ENCODE measurements around the gene VAC14.

Gene VAC14

DNA sequence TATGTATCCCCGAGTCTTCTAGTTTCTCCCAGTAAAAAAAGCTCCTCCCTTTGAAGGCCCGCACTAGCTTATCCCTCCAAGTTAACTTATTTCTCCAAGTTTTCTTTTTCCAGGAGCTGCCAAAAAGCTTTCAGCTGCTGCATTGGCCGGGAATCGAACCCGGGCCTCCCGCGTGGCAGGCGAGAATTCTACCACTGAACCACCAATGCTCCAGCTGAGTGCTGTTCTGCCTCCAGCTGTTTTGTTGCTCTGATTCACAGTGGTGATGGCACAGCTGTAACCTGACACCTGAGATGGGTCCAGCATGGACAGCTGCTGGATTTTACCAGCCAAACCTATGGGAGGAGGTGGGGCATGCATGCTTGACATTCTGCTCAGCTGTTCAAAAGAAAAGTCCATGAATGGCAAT lies 22.1 kb downstream of the VAC14 start (continued):
- TF ChIP-seq, protein P1, sequence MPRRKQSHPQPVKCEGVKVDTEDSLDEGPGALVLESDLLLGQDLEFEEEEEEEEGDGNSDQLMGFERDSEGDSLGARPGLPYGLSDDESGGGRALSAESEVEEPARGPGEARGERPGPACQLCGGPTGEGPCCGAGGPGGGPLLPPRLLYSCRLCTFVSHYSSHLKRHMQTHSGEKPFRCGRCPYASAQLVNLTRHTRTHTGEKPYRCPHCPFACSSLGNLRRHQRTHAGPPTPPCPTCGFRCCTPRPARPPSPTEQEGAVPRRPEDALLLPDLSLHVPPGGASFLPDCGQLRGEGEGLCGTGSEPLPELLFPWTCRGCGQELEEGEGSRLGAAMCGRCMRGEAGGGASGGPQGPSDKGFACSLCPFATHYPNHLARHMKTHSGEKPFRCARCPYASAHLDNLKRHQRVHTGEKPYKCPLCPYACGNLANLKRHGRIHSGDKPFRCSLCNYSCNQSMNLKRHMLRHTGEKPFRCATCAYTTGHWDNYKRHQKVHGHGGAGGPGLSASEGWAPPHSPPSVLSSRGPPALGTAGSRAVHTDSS (tag by site-specific recombination; IDR thresholded peaks at IDR 0.05), result peak; percentile 54; the same call in 1 of the 2 replicates
- TF ChIP-seq PRDM10 (tag by site-specific recombination; IDR thresholded peaks at IDR 0.05) (0 out of 2 replicates have a peak, but pooled peaks have one; percentile 23), INSM2 (tag by site-specific recombination; IDR thresholded peaks at IDR 0.05) (no peak), PRDM2 (tag by site-specific recombination; IDR thresholded peaks at IDR 0.05; ENCODE audit: borderline replicate concordance) (no peak), ZBTB7A (tag by site-specific recombination; IDR thresholded peaks at IDR 0.05; ENCODE audit: low read depth) (no peak), ZXDB (tag by site-specific recombination; IDR thresholded peaks at IDR 0.05) (peak; percentile 83), ZNF133 (tag by site-specific recombination; IDR thresholded peaks at IDR 0.05) (no peak), PRDM1 (tag by site-specific recombination; IDR thresholded peaks at IDR 0.05) (peak; percentile 55), SP2 (tag by site-specific recombination; IDR thresholded peaks at IDR 0.05) (no peak), KLF16 (tag by site-specific recombination; IDR thresholded peaks at IDR 0.05) (peak; percentile 67; the same call in 1 of the 2 replicates), SP7 (tag by site-specific recombination; IDR thresholded peaks at IDR 0.05) (peak; percentile 80), ZBTB20 (tag by site-specific recombination; IDR thresholded peaks at IDR 0.05) (no peak), ZNF510 (tag by site-specific recombination; IDR thresholded peaks at IDR 0.05; ENCODE audit: insufficient replicate concordance) (no peak), AEBP2 (tag by site-specific recombination; IDR thresholded peaks at IDR 0.05; ENCODE audit: borderline replicate concordance) (no peak), SCRT1 (tag by site-specific recombination; IDR thresholded peaks at IDR 0.05; ENCODE audit: borderline replicate concordance) (0 out of 2 replicates have a peak, but pooled peaks have one; percentile 18), ZBTB6 (tag by site-specific recombination; IDR thresholded peaks at IDR 0.05) (no peak), ZFP41 (tag by site-specific recombination; IDR thresholded peaks at IDR 0.05; ENCODE audit: borderline replicate concordance) (no peak), ZNF473 (tag by site-specific recombination; IDR thresholded peaks at IDR 0.05) (no peak), HOXD13 (CRISPR knock-in tag; IDR thresholded peaks at IDR 0.05; ENCODE audit: borderline replicate concordance) (no peak)
- TF ChIP-seq, protein P2, sequence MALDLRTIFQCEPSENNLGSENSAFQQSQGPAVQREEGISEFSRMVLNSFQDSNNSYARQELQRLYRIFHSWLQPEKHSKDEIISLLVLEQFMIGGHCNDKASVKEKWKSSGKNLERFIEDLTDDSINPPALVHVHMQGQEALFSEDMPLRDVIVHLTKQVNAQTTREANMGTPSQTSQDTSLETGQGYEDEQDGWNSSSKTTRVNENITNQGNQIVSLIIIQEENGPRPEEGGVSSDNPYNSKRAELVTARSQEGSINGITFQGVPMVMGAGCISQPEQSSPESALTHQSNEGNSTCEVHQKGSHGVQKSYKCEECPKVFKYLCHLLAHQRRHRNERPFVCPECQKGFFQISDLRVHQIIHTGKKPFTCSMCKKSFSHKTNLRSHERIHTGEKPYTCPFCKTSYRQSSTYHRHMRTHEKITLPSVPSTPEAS (tag by site-specific recombination; IDR thresholded peaks at IDR 0.05), result peak; percentile 48; the same call in 1 of the 2 replicates
- TF ChIP-seq, protein P3, sequence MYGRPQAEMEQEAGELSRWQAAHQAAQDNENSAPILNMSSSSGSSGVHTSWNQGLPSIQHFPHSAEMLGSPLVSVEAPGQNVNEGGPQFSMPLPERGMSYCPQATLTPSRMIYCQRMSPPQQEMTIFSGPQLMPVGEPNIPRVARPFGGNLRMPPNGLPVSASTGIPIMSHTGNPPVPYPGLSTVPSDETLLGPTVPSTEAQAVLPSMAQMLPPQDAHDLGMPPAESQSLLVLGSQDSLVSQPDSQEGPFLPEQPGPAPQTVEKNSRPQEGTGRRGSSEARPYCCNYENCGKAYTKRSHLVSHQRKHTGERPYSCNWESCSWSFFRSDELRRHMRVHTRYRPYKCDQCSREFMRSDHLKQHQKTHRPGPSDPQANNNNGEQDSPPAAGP (tag by site-specific recombination; IDR thresholded peaks at IDR 0.05), result 0 out of 2 replicates have a peak, but pooled peaks have one; percentile 32

All from HEK293 (cell line).